Memory B cell (primary cell): ENCODE measurements around the gene USP47.

Experiments used
- ATAC-seq: fragments of 150-1000 bp; cut with Tn5 transposase; 2 replicates; pipeline ENCODE4 v1.10.0; 2021; ENCODE audit warnings: low read depth, mild to moderate bottlenecking, moderate library complexity
- DNase-seq, 2 donors: peaks; one replicate each; pipeline ENCODE4 v3.0.0; 2022; ENCODE audit warnings: low spot score in 2 of 2
- H3K27ac Mint-ChIP-seq: one replicate; pipeline ENCODE4 v1.8.0; 2022; ENCODE audit warnings: mild to moderate bottlenecking, moderate library complexity, mixed read lengths
- H3K27me3 Mint-ChIP-seq: one replicate; pipeline ENCODE4 v1.8.0; 2022; ENCODE audit warnings: mixed read lengths
- H3K36me3 Mint-ChIP-seq: one replicate; pipeline ENCODE4 v1.8.0; 2022; ENCODE audit warnings: mild to moderate bottlenecking, mixed read lengths
- H3K4me1 Mint-ChIP-seq: one replicate; pipeline ENCODE4 v1.8.0; 2022; ENCODE audit warnings: mixed read lengths
- H3K4me3 Mint-ChIP-seq: one replicate; pipeline ENCODE4 v1.8.0; 2022; ENCODE audit warnings: mild to moderate bottlenecking, moderate library complexity, mixed read lengths
- H3K9me3 Mint-ChIP-seq: one replicate; pipeline ENCODE4 v1.8.0; 2022; ENCODE audit warnings: mixed read lengths

Gene USP47

GRCh38 chr11:11984563-11984962 lies 142.8 kb downstream of the USP47 start:
- H3K4me3 Mint-ChIP-seq = no peak overlapping the region
- DNase-seq (no peak), ATAC-seq (no peak)
- H3K27me3 Mint-ChIP-seq = peaks cover 7% of the 10 kb centered on the region
- H3K27ac Mint-ChIP-seq = no peak overlapping the region
- no peaks in the 10 kb centered on the region for H3K9me3 Mint-ChIP-seq
- no peaks in the 10 kb centered on the region for H3K36me3 Mint-ChIP-seq
- no peaks in the 10 kb centered on the region for H3K4me1 Mint-ChIP-seq

DNA sequence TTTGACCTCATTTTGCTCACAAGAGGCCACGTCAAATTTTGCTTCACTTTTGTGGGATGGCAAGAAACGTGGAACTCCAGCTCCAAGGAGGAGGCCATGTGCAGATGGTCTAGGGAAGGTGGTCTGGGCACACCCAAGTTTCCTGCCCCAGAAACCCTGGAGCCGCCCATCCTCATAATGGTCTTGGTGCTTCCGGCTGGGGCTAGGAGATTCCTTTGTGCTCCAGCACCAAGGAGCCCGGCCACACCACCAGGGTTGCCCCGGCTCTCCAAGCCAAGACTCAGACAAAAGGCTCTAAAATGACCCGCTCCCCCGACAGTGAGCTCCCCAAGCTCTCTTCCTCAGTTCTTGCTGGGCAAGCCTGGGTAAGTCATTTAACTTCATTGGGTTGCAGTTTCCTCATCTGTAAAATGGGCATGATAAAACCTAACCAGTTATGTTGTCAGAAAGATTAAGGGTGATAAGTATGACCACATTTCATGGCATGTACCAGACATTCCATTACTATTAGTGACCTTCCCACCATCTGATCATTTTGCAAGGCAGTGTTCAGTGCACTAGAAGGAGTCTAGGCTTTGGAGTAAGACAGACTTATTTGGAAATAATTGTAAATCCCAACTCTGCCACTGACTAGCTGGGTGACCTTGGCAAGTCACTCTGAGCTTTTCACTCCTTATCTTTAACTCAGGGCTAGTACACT lies 143.4 kb downstream of the USP47 start:
- Mint-ChIP-seq H3K27ac (no peak overlapping the region), H3K36me3 (no peaks in the 10 kb centered on the region), H3K4me3 (no peak overlapping the region), H3K27me3 (peaks cover 7% of the 10 kb centered on the region), H3K4me1 (no peaks in the 10 kb centered on the region), H3K9me3 (no peaks in the 10 kb centered on the region)
- ATAC-seq (no peak), DNase-seq (no peak)

DNA sequence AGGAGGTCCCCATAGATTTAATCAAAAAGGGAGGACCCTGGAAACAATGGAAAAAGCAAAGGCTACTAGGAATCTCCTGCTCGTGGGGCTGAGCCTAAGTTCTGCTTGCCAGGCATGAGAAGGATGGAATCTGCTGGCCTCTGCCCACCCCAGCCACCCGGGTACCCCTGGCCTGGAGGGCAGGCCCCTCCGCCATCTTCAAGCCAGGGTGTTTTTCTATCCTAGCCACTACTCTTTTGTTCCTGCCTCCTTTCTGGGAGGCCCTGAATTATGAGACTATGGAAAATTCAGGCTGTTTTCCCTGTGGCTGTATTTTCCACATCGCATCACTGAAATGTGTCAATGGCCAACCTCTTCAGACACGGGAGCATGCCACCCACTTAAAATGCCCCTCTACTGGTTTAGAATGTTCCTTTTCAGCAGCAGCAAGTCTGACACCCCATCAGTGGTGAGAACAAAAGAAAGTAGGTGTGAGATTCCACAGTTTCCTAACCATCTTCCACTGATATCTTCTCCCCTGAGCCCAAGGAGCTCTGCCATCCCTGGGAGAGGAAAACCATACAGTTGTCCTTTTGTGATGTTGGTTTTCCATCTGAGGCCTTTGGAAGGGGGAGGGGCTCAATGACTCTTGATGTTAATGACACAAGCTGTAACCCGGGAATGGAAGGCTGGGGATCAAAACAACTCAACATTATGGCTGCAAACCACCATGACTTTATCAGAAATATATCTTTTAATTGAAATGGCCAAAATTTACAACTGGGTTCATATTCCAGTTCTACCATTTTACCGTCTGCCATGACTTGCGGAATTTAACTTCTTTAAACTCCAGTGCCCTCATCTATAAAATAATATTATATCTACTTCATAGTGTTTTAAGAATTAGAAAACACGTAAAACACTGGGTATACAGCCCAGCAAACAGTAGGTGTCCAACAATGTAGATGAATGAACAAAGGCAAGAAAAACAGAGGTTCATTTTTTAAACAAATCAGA lies 144.5 kb downstream of the USP47 start:
- no peaks in the 10 kb centered on the region for H3K4me1 Mint-ChIP-seq
- H3K4me3 Mint-ChIP-seq = no peak overlapping the region
- H3K27me3 Mint-ChIP-seq = peaks cover 10% of the 10 kb centered on the region
- H3K9me3 Mint-ChIP-seq = no peaks in the 10 kb centered on the region
- DNase-seq (no peak), ATAC-seq (no peak)
- H3K27ac Mint-ChIP-seq = no peak overlapping the region
- H3K36me3 Mint-ChIP-seq = no peaks in the 10 kb centered on the region

DNA sequence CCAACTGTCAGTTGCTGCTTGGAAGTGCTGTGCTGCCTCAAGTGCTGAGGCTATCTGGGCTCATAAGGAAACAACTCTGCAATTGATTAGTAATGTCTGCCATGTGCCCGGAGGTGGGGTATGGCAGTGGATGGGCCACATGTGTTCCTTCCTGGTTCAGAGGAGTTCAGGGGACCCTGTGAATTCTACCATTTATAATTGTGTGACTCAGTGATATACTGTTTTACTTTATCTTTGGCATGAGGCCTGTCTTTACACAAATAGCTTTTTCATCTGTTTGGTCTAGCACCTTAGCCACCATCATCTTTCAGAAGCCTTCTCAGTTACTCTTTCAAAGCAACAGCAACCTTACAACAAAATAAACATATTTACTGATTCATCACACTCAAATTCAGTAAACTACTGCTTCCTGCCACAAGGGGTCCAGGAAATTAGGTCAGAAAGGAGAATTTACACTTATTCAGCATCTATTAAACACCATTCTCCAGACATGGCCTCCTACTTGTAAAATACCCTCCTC lies 145.8 kb downstream of the USP47 start:
- no peaks in the 10 kb centered on the region for H3K9me3 Mint-ChIP-seq
- H3K36me3 Mint-ChIP-seq = no peaks in the 10 kb centered on the region
- no peaks in the 10 kb centered on the region for H3K4me1 Mint-ChIP-seq
- DNase-seq (no peak), ATAC-seq (no peak)
- peaks cover 8% of the 10 kb centered on the region for H3K27me3 Mint-ChIP-seq
- no peak overlapping the region for H3K27ac Mint-ChIP-seq
- no peak overlapping the region for H3K4me3 Mint-ChIP-seq

DNA sequence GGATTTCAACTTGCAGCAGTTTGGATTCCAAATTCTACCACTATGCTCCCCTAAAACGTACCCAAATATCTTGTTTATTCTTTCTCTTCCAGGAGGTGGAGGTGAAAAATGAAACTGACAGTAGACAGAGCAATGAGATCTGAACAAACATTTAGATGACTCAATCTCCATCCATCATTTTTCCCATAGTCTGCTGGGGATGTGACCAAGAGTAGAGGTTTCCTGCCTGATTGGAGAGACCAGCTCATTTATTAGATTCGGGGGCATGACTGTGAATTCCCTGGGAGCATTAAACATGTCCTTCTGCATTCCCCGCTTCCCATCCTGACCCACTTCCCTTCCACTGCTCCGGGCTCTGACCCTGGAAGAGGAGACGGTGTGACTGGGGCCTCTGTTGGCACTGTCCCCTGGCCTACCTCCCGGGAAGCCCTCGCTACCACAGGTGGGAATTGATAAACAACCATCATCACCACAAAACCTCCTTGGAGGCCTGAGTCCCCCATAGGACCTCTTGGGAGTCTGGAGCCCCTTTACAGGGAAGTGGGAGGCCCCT lies 146.4 kb downstream of the USP47 start:
- H3K27ac Mint-ChIP-seq = no peak overlapping the region
- H3K27me3 Mint-ChIP-seq = peaks cover 8% of the 10 kb centered on the region
- H3K9me3 Mint-ChIP-seq = no peaks in the 10 kb centered on the region
- ATAC-seq = no peak
- no peak for DNase-seq
- no peak overlapping the region for H3K4me3 Mint-ChIP-seq
- no peaks in the 10 kb centered on the region for H3K36me3 Mint-ChIP-seq
- no peaks in the 10 kb centered on the region for H3K4me1 Mint-ChIP-seq

GRCh38 chr11:11988681-11989261 lies 147.0 kb downstream of the USP47 start:
- Mint-ChIP-seq H3K4me3 (no peak overlapping the region), H3K27ac (no peak overlapping the region), H3K36me3 (no peaks in the 10 kb centered on the region), H3K27me3 (peaks cover 11% of the 10 kb centered on the region), H3K9me3 (no peaks in the 10 kb centered on the region), H3K4me1 (no peaks in the 10 kb centered on the region)
- DNase-seq (no peak), ATAC-seq (no peak)

- DNase-seq = no peak
Measured at GRCh38 chr11:11989774-11990744, 148.3 kb downstream of the USP47 start.

GRCh38 chr11:11992257-11993212 lies 150.8 kb downstream of the USP47 start:
- H3K36me3 Mint-ChIP-seq = no peaks in the 10 kb centered on the region
- H3K27ac Mint-ChIP-seq = no peak overlapping the region
- H3K4me1 Mint-ChIP-seq = no peaks in the 10 kb centered on the region
- H3K9me3 Mint-ChIP-seq = no peaks in the 10 kb centered on the region
- ATAC-seq (no peak), DNase-seq (no peak)
- no peak overlapping the region for H3K4me3 Mint-ChIP-seq
- H3K27me3 Mint-ChIP-seq = peaks cover 22% of the 10 kb centered on the region

More at GRCh38 chr11:11989774-11990744, 148.3 kb downstream of the USP47 start:
- H3K27ac Mint-ChIP-seq = no peak overlapping the region
- no peaks in the 10 kb centered on the region for H3K9me3 Mint-ChIP-seq
- ATAC-seq = no peak
- no peaks in the 10 kb centered on the region for H3K36me3 Mint-ChIP-seq
- no peak overlapping the region for H3K4me3 Mint-ChIP-seq
- H3K4me1 Mint-ChIP-seq = no peaks in the 10 kb centered on the region
- H3K27me3 Mint-ChIP-seq = peaks cover 16% of the 10 kb centered on the region

DNA sequence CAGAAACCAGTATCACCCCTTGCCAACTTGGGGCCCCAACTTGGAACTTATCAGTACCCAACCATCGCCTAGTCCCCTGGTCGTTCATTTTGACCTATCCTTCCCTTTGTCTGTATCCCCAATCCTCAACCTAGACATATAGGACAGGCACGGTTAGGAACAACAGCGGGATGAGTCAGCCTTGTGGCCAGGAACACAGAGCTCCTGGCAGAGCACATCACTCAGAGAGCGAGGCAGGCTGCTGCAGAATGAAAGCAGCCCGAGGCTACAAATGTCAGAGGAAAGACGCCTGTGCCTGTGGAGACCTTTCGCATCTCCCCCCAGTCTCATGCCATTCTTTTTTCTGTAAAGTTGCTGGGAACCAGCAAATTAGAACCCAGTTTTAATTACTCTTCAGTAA lies 152.1 kb downstream of the USP47 start:
- Mint-ChIP-seq H3K27me3 (peaks cover 21% of the 10 kb centered on the region), H3K9me3 (no peaks in the 10 kb centered on the region), H3K27ac (no peak overlapping the region), H3K4me1 (peaks cover 4% of the 10 kb centered on the region), H3K4me3 (no peak overlapping the region), H3K36me3 (no peaks in the 10 kb centered on the region)
- no peak for ATAC-seq
- DNase-seq = no peak

GRCh38 chr11:11995601-11996000 lies 153.8 kb downstream of the USP47 start:
- DNase-seq (no peak), ATAC-seq (no peak)
- H3K27ac Mint-ChIP-seq = no peak overlapping the region
- H3K4me1 Mint-ChIP-seq = peaks cover 4% of the 10 kb centered on the region
- H3K27me3 Mint-ChIP-seq = peaks cover 19% of the 10 kb centered on the region
- H3K4me3 Mint-ChIP-seq = no peak overlapping the region
- no peaks in the 10 kb centered on the region for H3K9me3 Mint-ChIP-seq
- no peaks in the 10 kb centered on the region for H3K36me3 Mint-ChIP-seq

GRCh38 chr11:11996321-11997048 lies 154.7 kb downstream of the USP47 start:
- peaks cover 17% of the 10 kb centered on the region for H3K27me3 Mint-ChIP-seq
- DNase-seq = no peak

GRCh38 chr11:11997049-11997322 lies 155.2 kb downstream of the USP47 start:
- H3K4me1 Mint-ChIP-seq = peaks cover 4% of the 10 kb centered on the region
- no peaks in the 10 kb centered on the region for H3K36me3 Mint-ChIP-seq
- H3K27ac Mint-ChIP-seq = no peak overlapping the region
- H3K9me3 Mint-ChIP-seq = no peaks in the 10 kb centered on the region
- H3K4me3 Mint-ChIP-seq = no peak overlapping the region
- no peak for DNase-seq
- H3K27me3 Mint-ChIP-seq = peaks cover 16% of the 10 kb centered on the region
- no peak for ATAC-seq

More at GRCh38 chr11:11996321-11997048, 154.7 kb downstream of the USP47 start:
- no peaks in the 10 kb centered on the region for H3K36me3 Mint-ChIP-seq
- H3K9me3 Mint-ChIP-seq = no peaks in the 10 kb centered on the region
- H3K4me3 Mint-ChIP-seq = no peak overlapping the region
- ATAC-seq = no peak
- H3K27ac Mint-ChIP-seq = no peak overlapping the region
- H3K4me1 Mint-ChIP-seq = peaks cover 4% of the 10 kb centered on the region
